SK-N-SH (cell line): ENCODE data around the gene KLHDC7A. TPM values are rescaled to one million over a fixed set of nuclear protein-coding genes. Genes with fewer than 3 reads are reported as not detected.

Experiments
- CTCF ChIA-PET: fragments of 300-600, 350-600 bp; formaldehyde crosslinking; extraction: SDS; loops from one replicate; lab custom pipeline; 2021; lab: Yijun Ruan, JAX
- POLR2A ChIA-PET: fragments of 350-600 bp; sonication (Branson Sonifier 250); formaldehyde crosslinking; extraction: SDS; loops from one replicate; lab custom pipeline; 2020; ENCODE audit warnings: antibody characterized with exemption, inconsistent platforms; lab: Yijun Ruan, JAX
- DNase-seq: peaks from one replicate; pipeline ENCODE4 v3.0.0; 2012
- H2AFZ ChIP-seq: fragments of 200-600 bp; sonication (generic); 2 replicates; pipeline ENCODE4 v1.8.1; 2016; ENCODE audit warnings: antibody characterized with exemption, mild to moderate bottlenecking, low read depth
- H3F3A ChIP-seq: fragments of 200-600 bp; sonication (generic); replicated peaks from 2 replicates; pipeline ENCODE3; 2016; ENCODE audit warnings: antibody characterized with exemption, mild to moderate bottlenecking; ENCODE audit not compliant: insufficient read depth
- H3K27ac ChIP-seq, 2 experiments: fragments of 200-500 bp in 1 of 2; fragments of 200-600 bp in 1 of 2; sonication (Bioruptor generic) in 1 of 2; sonication (generic), shearing (Covaris generic) in 1 of 2; 2 replicates each; pipeline versions ENCODE4 v1.5.1 to v1.6.1; 2014 to 2016; ENCODE audit warnings: low read depth in 2 of 2, inconsistent platforms in 1 of 2, low read length in 1 of 2, mild to moderate bottlenecking in 1 of 2, mixed read lengths in 1 of 2
- H3K27me3 ChIP-seq: fragments of 200-600 bp; sonication (generic), shearing (Covaris generic); 2 replicates; pipeline ENCODE4 v1.6.1; 2016; ENCODE audit warnings: mixed run types; ENCODE audit not compliant: insufficient read depth
- H3K36me3 ChIP-seq, 2 experiments: fragments of 200-500 bp in 1 of 2; fragments of 200-600 bp in 1 of 2; sonication (Bioruptor generic) in 1 of 2; sonication (generic) in 1 of 2; replicated peaks in 1 of 2; 2 replicates each; pipeline versions ENCODE3 to v1.5.1; 2014 to 2016; ENCODE audit warnings: low read length in 1 of 2, mild to moderate bottlenecking in 1 of 2; ENCODE audit not compliant: insufficient read depth in 2 of 2, control insufficient read depth in 1 of 2
- H3K4me1 ChIP-seq, 2 experiments: fragments of 200-500 bp in 1 of 2; fragments of 200-600 bp in 1 of 2; sonication (Bioruptor generic) in 1 of 2; sonication (generic), shearing (Covaris generic) in 1 of 2; 2 replicates each; pipeline versions ENCODE4 v1.5.1 to v1.6.1; 2014 to 2016; ENCODE audit warnings: low read depth in 1 of 2, low read length in 1 of 2, mixed run types in 1 of 2; ENCODE audit not compliant: insufficient read depth in 2 of 2, control insufficient read depth in 1 of 2
- H3K4me2 ChIP-seq: fragments of 200-600 bp; sonication (generic), shearing (Covaris generic); 2 replicates; pipeline ENCODE4 v1.6.1; 2017; ENCODE audit warnings: mixed run types
- H3K4me3 ChIP-seq, 2 experiments: fragments of 200-500 bp in 1 of 2; fragments of 200-600 bp in 1 of 2; sonication (Bioruptor generic) in 1 of 2; sonication (generic), shearing (Covaris generic) in 1 of 2; 2 replicates each; pipeline versions ENCODE4 v1.5.1 to v1.8.1; 2014 to 2016; ENCODE audit warnings: low read depth in 2 of 2, inconsistent platforms in 1 of 2, low read length in 1 of 2, mild to moderate bottlenecking in 1 of 2, mixed read lengths in 1 of 2, moderate library complexity in 1 of 2
- H3K79me2 ChIP-seq: fragments of 200-600 bp; sonication (generic); 2 replicates; pipeline ENCODE4 v1.8.1; 2017; ENCODE audit warnings: mild to moderate bottlenecking; ENCODE audit not compliant: insufficient read depth
- H3K9ac ChIP-seq: fragments of 200-600 bp; sonication (generic); 2 replicates; pipeline ENCODE4 v1.6.1; 2017; ENCODE audit warnings: mixed run types
- H3K9me2 ChIP-seq: fragments of 200-600 bp; sonication (generic); 2 replicates; pipeline ENCODE4 v1.6.1; 2017; ENCODE audit warnings: mixed run types
- H3K9me3 ChIP-seq: fragments of 200-600 bp; sonication (generic); 2 replicates; pipeline ENCODE4 v1.6.1; 2017; ENCODE audit warnings: mixed run types, mild to moderate bottlenecking, moderate library complexity
- H4K20me1 ChIP-seq: fragments of 200-600 bp; sonication (generic); 2 replicates; pipeline ENCODE4 v1.6.1; 2017; ENCODE audit warnings: mild to moderate bottlenecking, mixed run types; ENCODE audit not compliant: insufficient read depth
- CHD2 ChIP-seq: fragments of 150-350 bp; IDR thresholded peaks from 2 replicates; pipeline ENCODE4 v1.6.1; 2018; ENCODE audit warnings: low read length; ENCODE audit not compliant: partially characterized antibody
- EZH2phosphoT487 ChIP-seq: fragments of 200-600 bp; sonication (generic); IDR thresholded peaks from 2 replicates; pipeline ENCODE4 v1.6.1; 2017; ENCODE audit warnings: low read depth, mixed run types, mild to moderate bottlenecking, antibody characterized with exemption, moderate library complexity, borderline replicate concordance
- FOXJ3 ChIP-seq: sonication (generic); formaldehyde crosslinking; IDR thresholded peaks from 2 replicates; pipeline ENCODE4 v1.5.1; 2020; ENCODE audit warnings: mild to moderate bottlenecking, missing genetic modification reagents
- FOXM1 ChIP-seq: IDR thresholded peaks from 2 replicates; pipeline ENCODE4 v1.4.0; 2012; ENCODE audit warnings: low read depth, mild to moderate bottlenecking
- GATA2 ChIP-seq: sonication (generic); formaldehyde crosslinking; IDR thresholded peaks from 2 replicates; pipeline ENCODE4 v1.5.0; 2020; ENCODE audit warnings: mild to moderate bottlenecking, missing genetic modification reagents
- MEF2A ChIP-seq: IDR thresholded peaks from 2 replicates; pipeline ENCODE4 v1.4.0; 2012; ENCODE audit warnings: low read depth, borderline replicate concordance
- MXI1 ChIP-seq: IDR thresholded peaks from 2 replicates; pipeline ENCODE4 v1.6.1; 2012; ENCODE audit warnings: mild to moderate bottlenecking, low read depth, low read length, improper control_type of control experiment
- NFIC ChIP-seq: IDR thresholded peaks from 2 replicates; pipeline ENCODE4 v1.4.0; 2012; ENCODE audit warnings: borderline replicate concordance
- NRF1 ChIP-seq: IDR thresholded peaks from 2 replicates; pipeline ENCODE4 v1.6.1; 2012; ENCODE audit warnings: low read depth, mild to moderate bottlenecking, low read length
- POLR2AphosphoS5 ChIP-seq: IDR thresholded peaks from 2 replicates; pipeline ENCODE4 v1.6.1; 2012; ENCODE audit warnings: low read depth, low read length
- RAD21 ChIP-seq: IDR thresholded peaks from 2 replicates; pipeline ENCODE4 v1.6.1; 2012; ENCODE audit warnings: mild to moderate bottlenecking, low read length
- SIN3A ChIP-seq: IDR thresholded peaks from 2 replicates; pipeline ENCODE4 v1.6.1; 2012; ENCODE audit warnings: low read depth, mild to moderate bottlenecking, low read length, moderate library complexity, borderline replicate concordance
- WGBS: methylation state at CpG from one replicate; pipeline ENCODE4 v1.1.6; 2017; ENCODE audit warnings: low lambda C conversion rate; 5-methylcytosine and 5-hydroxymethylcytosine counted together
- polyA plus RNA-seq, 3 experiments: library from polyadenylated mRNA; depleted of rRNA; stranded (reverse); fragments of >200 nt; gene quantifications; 2 replicates each; pipeline ENCODE4 v1.2.3, GENCODE V29; 2012
- TF ChIP-seq, protein P1 (sequence below): fragments of 200-600 bp; sonication (generic); IDR thresholded peaks from 2 replicates; pipeline ENCODE4 v1.6.1; 2017; ENCODE audit warnings: antibody characterized with exemption, mild to moderate bottlenecking, moderate library complexity
- TF ChIP-seq, protein P2 (sequence below): IDR thresholded peaks from 2 replicates; pipeline ENCODE4 v1.6.1; 2012; ENCODE audit warnings: mild to moderate bottlenecking, low read depth, low read length, moderate library complexity
- TF ChIP-seq, protein P3 (sequence below): IDR thresholded peaks from 2 replicates; pipeline ENCODE4; 2012

KLHDC7A gene
- polyA plus RNA-seq, 1 of the 3 experiments (the other 2 are of a cell fraction) = not detected

DNA sequence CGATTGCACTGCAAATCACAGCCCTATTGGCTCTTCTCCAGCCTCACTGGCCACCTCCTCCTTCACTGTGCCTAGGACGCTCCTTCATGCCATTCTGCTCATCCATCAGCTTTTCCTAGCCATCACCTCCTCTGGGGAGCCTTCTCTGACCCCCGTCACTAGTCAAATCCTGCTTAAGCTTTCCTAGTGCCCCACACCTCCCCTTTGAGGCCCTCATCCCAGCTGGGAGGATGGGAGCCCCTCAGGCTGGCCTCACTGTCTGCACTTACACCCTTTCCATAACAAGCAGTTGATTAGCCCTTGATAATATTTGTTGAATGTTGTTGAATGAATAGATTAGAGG is 50.7 kb downstream of the KLHDC7A start (continued):
- TF ChIP-seq, protein P1, sequence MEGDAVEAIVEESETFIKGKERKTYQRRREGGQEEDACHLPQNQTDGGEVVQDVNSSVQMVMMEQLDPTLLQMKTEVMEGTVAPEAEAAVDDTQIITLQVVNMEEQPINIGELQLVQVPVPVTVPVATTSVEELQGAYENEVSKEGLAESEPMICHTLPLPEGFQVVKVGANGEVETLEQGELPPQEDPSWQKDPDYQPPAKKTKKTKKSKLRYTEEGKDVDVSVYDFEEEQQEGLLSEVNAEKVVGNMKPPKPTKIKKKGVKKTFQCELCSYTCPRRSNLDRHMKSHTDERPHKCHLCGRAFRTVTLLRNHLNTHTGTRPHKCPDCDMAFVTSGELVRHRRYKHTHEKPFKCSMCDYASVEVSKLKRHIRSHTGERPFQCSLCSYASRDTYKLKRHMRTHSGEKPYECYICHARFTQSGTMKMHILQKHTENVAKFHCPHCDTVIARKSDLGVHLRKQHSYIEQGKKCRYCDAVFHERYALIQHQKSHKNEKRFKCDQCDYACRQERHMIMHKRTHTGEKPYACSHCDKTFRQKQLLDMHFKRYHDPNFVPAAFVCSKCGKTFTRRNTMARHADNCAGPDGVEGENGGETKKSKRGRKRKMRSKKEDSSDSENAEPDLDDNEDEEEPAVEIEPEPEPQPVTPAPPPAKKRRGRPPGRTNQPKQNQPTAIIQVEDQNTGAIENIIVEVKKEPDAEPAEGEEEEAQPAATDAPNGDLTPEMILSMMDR = no peak
- no peak for TF ChIP-seq GATA2 (CRISPR knock-in tag)
- no peak for TF ChIP-seq MXI1
- TF ChIP-seq FOXM1 = no peak
- no peak for TF ChIP-seq FOXJ3 (CRISPR knock-in tag)

DNA sequence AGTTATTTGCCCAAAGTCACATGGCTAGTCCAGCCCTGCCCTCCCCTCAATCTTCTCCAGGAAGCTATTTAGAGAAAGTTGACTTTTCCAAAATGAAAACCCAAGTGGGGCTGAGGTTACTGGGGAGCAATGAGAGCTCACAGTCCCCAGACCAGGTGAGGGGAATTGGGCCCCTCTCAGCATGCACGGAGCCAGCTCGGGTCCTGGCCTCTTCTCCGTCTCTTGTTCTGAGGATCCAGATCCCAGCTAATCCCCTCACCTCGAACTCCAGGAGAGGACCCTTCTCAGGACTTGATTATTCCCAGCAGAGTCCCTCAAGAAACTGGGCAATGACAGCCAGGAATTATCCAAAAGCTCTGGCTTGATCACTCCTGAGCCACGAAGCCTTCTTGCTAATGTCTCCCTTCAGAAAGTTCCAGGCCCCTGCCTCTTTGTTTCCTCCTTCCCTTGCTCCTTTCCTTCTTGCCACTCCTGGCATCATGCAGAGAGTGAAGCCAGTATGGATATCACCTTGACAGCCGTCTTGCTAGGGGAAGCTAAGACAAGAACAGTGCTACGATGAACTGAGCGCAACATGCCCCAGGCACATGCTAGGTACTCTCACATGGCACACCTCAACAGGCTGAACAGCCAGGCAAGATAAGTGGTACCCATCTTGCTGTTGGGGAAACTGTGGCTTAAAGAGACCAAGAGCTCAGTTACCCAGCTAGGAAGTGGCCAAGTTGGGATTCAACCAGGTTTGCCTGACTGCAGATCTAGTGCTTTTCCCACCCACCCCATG is 51.9 kb downstream of the KLHDC7A start:
- POLR2A ChIA-PET = no interaction called here
- H3K79me2 ChIP-seq = no peaks in the 10 kb centered on the region
- H3K4me1 ChIP-seq = peaks cover 0 to 3% of the 10 kb centered on the region in 2 experiments; a peak in 1 of 4 replicates
- CTCF ChIA-PET = interaction anchor here (0.7 to 2.7 kb wide), 9 partner anchors 11 to 343 kb away, joined by 3 to 17 read pairs (median 3); no protein-coding TSS in a partner anchor
- H2AFZ ChIP-seq = no peak overlapping the region
- no peak overlapping the region for H3K27ac ChIP-seq
- H4K20me1 ChIP-seq = no peaks in the 10 kb centered on the region
- H3F3A ChIP-seq = no peaks in the 10 kb centered on the region
- TF ChIP-seq EZH2phosphoT487 (no peak), NFIC (no peak), POLR2AphosphoS5 (no peak)
- TF ChIP-seq, protein P1 = no peak
- no peaks in the 10 kb centered on the region for H3K9me2 ChIP-seq
- no peaks in the 10 kb centered on the region for H3K27me3 ChIP-seq
- no peaks in the 10 kb centered on the region for H3K36me3 ChIP-seq
- H3K9ac ChIP-seq = no peak overlapping the region
- WGBS = 36% methylated on average over 5 of the region's 8 CpGs
- DNase-seq = no peak
- no peak overlapping the region for H3K4me3 ChIP-seq
- H3K4me2 ChIP-seq = no peak overlapping the region
- H3K9me3 ChIP-seq = no peaks in the 10 kb centered on the region

DNA sequence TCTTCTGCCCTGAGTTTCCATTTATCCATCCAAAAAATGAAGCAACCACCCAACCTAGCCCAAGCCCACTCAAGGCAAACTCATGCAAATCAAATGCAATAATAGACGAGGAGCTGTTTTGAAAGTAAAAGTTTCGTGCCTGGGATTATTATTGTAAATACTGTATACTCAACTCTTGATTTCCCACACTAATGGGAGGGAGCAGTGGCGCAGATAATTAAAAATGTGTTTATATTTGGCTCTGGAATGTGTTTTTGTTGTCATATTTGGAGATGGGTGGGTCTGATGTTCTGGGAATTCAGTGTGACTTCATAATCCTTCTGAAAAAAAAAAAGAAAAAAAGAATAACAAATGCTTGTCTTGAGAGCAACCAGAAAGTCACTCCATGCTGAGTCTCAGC is 52.5 kb downstream of the KLHDC7A start:
- H2AFZ ChIP-seq = no peak overlapping the region
- H3K9me2 ChIP-seq = no peaks in the 10 kb centered on the region
- POLR2A ChIA-PET = no interaction called here
- no peak overlapping the region for H3K9ac ChIP-seq
- CTCF ChIA-PET = interaction anchor here (0.9 to 2.7 kb wide), 4 partner anchors 21 to 49 kb away, joined by 3 to 17 read pairs (median 7); no protein-coding TSS in a partner anchor
- no peaks in the 10 kb centered on the region for H4K20me1 ChIP-seq
- no peaks in the 10 kb centered on the region for H3K27me3 ChIP-seq
- H3K4me3 ChIP-seq = no peak overlapping the region
- DNase-seq = no peak
- H3K27ac ChIP-seq = no peak overlapping the region
- 21% methylated on average over 3 of the region's 3 CpGs for WGBS
- TF ChIP-seq FOXM1 (no peak), CHD2 (no peak), MEF2A (no peak), RAD21 (no peak), SIN3A (no peak), POLR2AphosphoS5 (no peak), EZH2phosphoT487 (no peak), NRF1 (no peak)
- TF ChIP-seq, protein P2, sequence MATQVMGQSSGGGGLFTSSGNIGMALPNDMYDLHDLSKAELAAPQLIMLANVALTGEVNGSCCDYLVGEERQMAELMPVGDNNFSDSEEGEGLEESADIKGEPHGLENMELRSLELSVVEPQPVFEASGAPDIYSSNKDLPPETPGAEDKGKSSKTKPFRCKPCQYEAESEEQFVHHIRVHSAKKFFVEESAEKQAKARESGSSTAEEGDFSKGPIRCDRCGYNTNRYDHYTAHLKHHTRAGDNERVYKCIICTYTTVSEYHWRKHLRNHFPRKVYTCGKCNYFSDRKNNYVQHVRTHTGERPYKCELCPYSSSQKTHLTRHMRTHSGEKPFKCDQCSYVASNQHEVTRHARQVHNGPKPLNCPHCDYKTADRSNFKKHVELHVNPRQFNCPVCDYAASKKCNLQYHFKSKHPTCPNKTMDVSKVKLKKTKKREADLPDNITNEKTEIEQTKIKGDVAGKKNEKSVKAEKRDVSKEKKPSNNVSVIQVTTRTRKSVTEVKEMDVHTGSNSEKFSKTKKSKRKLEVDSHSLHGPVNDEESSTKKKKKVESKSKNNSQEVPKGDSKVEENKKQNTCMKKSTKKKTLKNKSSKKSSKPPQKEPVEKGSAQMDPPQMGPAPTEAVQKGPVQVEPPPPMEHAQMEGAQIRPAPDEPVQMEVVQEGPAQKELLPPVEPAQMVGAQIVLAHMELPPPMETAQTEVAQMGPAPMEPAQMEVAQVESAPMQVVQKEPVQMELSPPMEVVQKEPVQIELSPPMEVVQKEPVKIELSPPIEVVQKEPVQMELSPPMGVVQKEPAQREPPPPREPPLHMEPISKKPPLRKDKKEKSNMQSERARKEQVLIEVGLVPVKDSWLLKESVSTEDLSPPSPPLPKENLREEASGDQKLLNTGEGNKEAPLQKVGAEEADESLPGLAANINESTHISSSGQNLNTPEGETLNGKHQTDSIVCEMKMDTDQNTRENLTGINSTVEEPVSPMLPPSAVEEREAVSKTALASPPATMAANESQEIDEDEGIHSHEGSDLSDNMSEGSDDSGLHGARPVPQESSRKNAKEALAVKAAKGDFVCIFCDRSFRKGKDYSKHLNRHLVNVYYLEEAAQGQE = no peak
- TF ChIP-seq, protein P3, sequence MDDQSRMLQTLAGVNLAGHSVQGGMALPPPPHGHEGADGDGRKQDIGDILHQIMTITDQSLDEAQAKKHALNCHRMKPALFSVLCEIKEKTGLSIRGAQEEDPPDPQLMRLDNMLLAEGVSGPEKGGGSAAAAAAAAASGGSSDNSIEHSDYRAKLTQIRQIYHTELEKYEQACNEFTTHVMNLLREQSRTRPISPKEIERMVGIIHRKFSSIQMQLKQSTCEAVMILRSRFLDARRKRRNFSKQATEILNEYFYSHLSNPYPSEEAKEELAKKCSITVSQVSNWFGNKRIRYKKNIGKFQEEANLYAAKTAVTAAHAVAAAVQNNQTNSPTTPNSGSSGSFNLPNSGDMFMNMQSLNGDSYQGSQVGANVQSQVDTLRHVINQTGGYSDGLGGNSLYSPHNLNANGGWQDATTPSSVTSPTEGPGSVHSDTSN = no peak
- peaks cover 0 to 3% of the 10 kb centered on the region in 2 experiments; a peak in 1 of 4 replicates for H3K4me1 ChIP-seq
- no peaks in the 10 kb centered on the region for H3K79me2 ChIP-seq
- no peak overlapping the region for H3K4me2 ChIP-seq
- H3F3A ChIP-seq = no peaks in the 10 kb centered on the region
- no peaks in the 10 kb centered on the region for H3K9me3 ChIP-seq
- no peaks in the 10 kb centered on the region for H3K36me3 ChIP-seq
